ENCODE data around the gene SLC2A13. TPM values are rescaled to one million over a fixed set of nuclear protein-coding genes. Genes with fewer than 3 reads are reported as not detected.

SLC2A13 gene
- 0.66 and 0.96 TPM in 2 replicates for total RNA-seq (2014; rRNA removed; shearing (Covaris generic); ENCODE audit: low replicate concordance)

DNA sequence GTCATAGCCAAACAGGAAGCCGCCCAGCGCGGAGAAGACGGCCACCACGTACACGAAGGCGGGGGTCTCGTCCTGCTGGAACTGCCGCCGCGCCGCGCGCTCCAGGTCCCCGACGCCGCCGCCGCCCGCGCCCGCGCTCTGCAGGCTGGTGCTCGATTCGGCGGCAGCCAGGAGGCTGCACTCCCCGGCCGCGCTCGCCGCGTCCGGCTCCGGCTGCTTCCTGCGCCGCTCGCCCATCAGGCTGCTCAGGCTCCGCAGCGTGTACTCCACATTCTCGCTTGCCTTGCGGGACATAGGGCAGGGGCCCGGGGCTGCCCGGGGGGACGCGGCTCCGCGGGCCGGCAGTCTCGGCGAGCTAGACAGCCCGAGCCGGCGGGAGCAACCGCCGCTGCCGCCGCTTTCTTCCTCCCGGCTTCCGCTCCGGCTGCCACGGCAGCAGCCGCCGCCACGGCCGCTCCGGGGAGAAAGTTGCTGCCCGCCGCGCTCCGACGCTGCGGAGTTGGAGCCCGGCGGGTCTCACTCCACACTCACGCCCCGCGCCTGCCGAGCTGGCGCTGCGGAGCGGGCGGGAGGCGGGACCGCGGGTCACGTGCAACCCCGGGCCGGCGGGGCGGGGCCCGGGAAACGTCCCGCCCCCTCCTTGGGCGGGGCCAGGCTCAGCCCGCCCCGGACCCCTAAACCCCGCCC is at the start of gene SLC2A13:
TSS of gene SLC2A13 (minus strand) at position 567 of the 687 bp plus-strand sequence. CDS start at position 294, 273 bp downstream.
- Histone ChIP-seq H3K4me3 (peak within 1 kb of the TSS; percentile 50), H3K27me3 (no peaks in the 10 kb centered on the region), H3K36me3 (no peaks in the 10 kb centered on the region), H3K9me3 (no peaks in the 10 kb centered on the region)
- DNase-seq = peak; percentile 61

DNA sequence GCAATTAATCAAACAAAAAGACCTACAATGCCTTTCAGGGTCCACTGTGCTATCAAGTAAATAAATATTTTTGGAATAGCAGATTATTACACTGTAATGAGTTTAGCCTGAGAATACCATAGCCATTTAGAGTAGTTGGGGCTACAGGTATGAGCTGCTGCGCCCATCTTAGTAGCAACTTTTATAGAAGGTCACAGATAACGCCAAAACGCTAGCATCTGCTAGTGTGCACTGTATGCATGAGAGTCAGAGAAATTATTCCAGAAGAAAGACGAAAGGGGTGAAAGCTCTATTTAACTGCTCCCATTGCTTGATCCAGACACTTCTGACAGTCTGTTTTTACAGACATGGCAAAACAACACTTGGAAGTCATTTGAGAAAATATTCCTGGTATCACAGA is 48.5 kb upstream of the SLC2A13 start:
- H3K36me3 ChIP-seq = no peaks in the 10 kb centered on the region
- no peak overlapping the region for H3K4me3 ChIP-seq
- no peaks in the 10 kb centered on the region for H3K9me3 ChIP-seq
- DNase-seq = no peak
- H3K27me3 ChIP-seq = peaks cover 9% of the 10 kb centered on the region

DNA sequence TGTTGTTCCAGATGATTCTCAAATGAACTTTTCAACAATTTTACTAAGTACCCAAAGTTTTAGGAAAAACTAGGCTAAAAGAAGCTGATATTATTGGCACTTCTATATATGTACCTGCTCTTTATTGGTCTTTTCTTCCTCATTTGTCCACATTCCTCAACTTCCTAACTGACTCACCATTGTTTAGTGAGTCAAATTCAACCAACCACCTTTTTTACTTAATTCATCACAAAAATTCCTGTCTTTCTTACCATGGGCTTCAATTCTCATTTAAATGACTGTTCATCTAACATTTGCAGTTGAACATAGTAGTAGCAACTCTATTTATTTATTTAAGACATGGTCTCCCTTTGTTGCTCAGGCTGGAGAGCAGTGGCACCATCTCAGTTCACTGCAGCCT is 47.6 kb upstream of the SLC2A13 start:
- H3K4me3 ChIP-seq = no peak overlapping the region
- H3K27me3 ChIP-seq = peaks cover 6% of the 10 kb centered on the region
- no peaks in the 10 kb centered on the region for H3K36me3 ChIP-seq
- no peaks in the 10 kb centered on the region for H3K9me3 ChIP-seq
- DNase-seq = no peak

DNA sequence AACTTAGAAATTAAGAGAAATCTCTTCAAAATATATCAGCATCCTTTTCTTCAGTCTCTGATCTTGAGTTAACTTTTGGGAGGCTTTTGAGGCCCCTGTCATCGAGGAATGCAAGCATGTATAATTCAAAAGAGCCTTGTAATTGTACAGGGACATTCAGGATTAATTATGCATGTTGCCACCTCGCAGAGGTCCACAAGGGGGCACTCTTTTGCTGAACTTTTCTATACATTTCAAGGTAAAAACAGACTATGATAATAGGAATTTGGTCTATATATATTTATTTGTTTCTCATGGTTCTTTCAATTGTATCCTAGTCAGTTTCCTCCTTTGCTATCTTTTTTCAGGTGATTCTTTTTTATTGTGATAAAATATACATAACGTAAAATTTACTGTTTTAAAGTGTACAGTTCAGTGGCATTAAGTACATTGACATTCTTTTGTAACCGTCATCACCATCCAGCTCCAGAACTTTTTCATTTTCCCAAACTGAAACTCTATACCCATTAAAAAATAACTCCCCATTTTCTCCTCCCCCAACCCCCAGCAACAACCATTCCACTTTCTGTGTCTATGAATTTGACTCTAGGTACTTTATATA is 47.0 kb upstream of the SLC2A13 start:
- H3K9me3 ChIP-seq = no peaks in the 10 kb centered on the region
- H3K27me3 ChIP-seq = peaks cover 6% of the 10 kb centered on the region
- DNase-seq = peak; percentile 17
- H3K36me3 ChIP-seq = no peaks in the 10 kb centered on the region
- H3K4me3 ChIP-seq = no peak overlapping the region

DNA sequence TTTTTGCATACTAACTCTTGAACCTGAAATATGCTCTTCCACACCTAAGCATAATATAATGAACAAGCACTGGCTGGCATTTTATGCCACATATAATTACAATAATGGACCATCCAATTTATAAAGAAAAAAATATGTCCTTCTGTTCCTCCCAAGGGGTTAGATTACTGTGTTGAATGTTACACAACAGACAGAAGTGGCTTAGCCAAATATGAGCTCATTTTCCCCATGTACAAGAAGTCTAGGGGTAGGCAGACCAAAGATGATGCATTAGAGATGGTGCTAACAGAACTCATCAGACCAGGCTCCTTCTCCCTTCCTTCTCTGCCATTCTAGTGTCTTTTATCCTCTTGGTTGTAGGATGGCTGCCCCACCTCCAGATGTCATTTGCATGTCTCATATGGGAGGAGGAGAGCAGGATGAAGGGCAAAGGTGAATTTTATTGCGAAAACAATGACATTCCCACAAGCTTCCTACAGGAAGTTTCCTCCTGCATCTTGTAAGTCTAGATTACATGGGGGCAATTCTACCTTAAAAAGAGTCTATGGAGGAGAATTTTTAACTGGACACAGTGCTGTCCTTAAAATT is 43.9 kb upstream of the SLC2A13 start:
- no peaks in the 10 kb centered on the region for H3K36me3 ChIP-seq
- no peak overlapping the region for H3K4me3 ChIP-seq
- no peaks in the 10 kb centered on the region for H3K9me3 ChIP-seq
- DNase-seq = no peak
- peaks cover 6% of the 10 kb centered on the region for H3K27me3 ChIP-seq

DNA sequence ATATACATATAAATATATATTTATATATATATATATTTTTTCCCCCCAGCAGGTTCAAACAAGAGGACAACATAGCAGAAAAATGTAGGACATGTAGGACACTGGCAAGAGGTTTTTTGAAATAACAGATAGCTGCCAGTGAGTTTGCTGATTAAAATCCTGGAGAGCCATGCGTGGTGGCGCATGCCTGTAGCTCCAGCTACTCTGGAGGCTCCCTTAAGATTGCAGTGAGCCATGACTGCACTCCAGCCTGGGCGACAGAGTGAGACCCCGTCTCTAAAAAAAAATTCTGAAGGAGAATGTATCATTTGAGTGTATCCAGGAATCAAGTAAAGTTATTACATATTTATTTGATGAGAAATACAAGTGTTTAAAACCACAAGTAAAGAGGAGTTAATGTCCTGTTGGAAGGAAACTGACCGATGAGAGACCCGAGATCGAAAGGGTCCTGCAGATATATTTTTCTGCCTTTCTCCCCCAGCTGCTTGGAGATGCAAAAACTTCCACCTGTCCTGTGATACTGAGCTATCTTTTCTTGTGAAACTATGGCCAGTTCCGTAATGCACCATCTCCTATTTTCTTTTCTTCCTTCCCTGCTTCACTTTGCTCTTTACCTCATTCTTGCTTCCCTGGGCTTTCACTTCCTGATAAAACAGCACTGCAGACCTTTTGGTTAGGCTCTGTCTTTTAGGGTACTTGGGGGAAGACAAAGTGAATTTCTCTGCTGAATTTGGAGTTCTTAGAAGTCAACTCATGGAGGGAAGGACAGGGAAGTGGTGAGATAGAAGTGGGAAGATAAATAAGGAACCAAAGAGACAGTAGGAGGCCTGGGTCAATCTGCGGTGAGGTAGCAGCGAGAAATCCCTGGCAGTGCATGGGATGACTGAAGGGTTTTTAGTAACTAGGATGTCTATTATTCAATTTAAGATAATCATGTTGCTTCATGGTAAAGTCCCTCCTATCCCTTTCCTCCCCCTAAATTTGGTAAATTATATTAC is 41.2 kb upstream of the SLC2A13 start:
- peaks cover 6% of the 10 kb centered on the region; the same call in 1 of the 2 replicates for H3K27me3 ChIP-seq
- no peak overlapping the region for H3K4me3 ChIP-seq
- DNase-seq = no peak
- no peaks in the 10 kb centered on the region for H3K36me3 ChIP-seq
- no peaks in the 10 kb centered on the region for H3K9me3 ChIP-seq

DNA sequence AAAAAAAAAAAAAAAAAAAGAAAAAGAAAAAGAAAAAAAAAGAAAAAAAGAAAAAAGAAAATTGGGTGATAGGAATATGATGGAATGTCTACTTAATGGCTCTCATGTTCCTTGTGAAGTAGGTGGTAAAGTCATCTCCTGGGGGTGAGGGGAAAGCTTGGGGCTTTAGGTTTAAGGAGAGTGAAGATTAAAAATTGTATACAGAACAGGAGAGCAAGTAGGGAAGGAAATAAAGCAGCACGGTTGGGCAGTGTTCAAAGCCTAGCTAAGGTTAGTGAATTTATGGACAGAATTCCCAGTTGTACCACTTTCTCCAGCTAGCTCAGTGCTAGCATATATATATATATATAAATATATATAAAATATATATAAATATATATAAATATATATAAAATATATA is 40.0 kb upstream of the SLC2A13 start:
- Histone ChIP-seq H3K36me3 (no peaks in the 10 kb centered on the region), H3K9me3 (no peaks in the 10 kb centered on the region), H3K27me3 (no peaks in the 10 kb centered on the region; the same call in 1 of the 2 replicates), H3K4me3 (no peak overlapping the region)
- DNase-seq = no peak

DNA sequence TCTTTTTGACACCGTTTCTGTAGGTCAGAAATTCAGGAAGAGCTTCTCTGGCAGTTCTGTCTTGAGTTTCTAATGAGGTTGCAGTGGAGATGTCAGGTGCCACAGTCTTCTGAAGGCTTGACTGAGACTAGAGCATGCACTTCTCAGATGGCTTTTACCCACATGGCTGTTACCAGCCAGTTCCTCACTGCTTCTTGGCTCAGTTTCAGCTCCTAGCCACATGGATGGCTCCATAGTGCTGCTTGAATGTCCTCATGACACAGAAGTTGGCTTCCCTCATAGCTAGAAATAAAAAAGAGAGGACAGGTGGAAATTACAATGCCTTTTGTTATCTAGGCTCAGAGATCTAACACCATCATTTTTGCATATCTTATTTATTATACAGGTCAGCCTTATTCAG is 38.1 kb upstream of the SLC2A13 start:
- Histone ChIP-seq H3K27me3 (no peaks in the 10 kb centered on the region; the same call in none of the 2 replicates), H3K36me3 (no peaks in the 10 kb centered on the region), H3K9me3 (no peaks in the 10 kb centered on the region), H3K4me3 (no peak overlapping the region)
- DNase-seq = no peak

DNA sequence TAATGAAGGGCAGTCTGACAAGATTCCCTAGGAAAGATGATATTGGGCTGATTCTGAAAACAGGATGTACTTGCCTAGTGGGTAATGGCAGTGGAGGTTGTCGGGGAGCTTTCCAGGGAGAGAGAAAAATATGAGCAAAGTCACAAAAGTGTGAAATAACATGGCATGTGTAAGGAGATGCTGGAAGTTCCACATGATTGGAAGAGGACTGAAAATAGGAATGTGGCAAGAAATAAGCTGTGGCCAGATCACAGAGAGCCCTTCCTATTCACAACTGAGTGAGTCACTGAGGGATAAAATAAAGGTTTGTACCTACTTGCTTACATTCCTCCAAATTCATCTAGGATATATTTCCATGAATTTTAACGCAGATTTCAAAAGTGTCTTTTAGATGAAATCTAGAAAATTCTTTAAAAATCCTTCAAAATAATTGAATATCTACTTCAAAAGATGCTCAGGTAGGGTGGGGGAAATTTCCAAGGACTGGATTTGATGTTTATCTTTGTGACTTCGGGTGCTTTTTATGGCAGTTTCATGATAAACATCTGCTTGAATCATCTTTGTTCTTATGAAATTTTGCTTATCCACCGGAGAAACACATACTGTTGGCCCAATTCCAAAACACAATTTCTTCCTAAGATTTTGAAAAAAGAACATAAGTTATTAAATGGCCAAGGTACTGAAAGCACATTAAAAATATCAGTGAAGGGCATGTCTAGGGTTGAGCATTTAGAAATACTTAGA is 36.3 kb upstream of the SLC2A13 start:
- DNase-seq = no peak
- Histone ChIP-seq H3K36me3 (no peaks in the 10 kb centered on the region), H3K27me3 (no peaks in the 10 kb centered on the region; the same call in none of the 2 replicates), H3K4me3 (no peak overlapping the region), H3K9me3 (no peaks in the 10 kb centered on the region)

DNA sequence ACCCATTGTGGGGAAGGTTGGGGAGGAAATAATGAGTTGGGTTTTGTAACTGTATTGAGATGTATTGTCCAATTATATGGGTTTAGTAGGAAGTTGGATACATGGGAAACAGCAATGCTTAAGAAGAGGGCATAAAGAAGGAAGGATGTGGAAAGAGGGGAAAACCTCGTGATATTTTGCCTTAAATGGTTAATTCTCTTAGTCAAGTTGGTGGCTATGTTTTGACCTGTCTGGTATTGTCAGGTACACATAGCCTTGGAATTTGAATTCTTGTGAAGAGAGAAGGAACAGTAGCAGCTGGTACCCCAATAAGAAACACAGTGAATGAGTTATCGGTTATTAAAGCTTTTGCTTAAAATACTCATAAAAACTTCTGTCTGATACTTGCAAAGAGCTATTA is 32.6 kb upstream of the SLC2A13 start:
- Histone ChIP-seq H3K27me3 (no peaks in the 10 kb centered on the region; the same call in none of the 2 replicates), H3K9me3 (no peaks in the 10 kb centered on the region), H3K36me3 (no peaks in the 10 kb centered on the region), H3K4me3 (no peak overlapping the region)
- DNase-seq = no peak

DNA sequence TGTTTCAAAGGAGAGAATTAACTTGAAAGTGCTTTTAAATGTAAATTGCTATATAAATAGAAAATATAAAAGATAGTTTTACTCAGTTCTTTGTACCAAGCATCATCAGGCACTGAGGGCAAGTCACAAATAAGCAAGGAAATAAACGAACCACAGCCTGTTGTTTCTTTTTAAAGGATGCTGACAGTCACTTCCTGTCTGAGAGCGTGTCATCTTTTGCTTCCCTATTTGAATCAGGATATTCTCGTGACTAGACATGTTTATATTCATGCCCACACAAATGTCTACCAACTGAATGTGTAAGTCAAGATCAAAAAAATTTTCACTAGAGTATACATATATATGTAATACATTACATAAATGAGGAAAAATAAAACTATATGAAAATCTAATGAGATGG is 31.4 kb upstream of the SLC2A13 start:
- H3K27me3 ChIP-seq = no peaks in the 10 kb centered on the region; the same call in none of the 2 replicates
- H3K9me3 ChIP-seq = no peaks in the 10 kb centered on the region
- no peaks in the 10 kb centered on the region for H3K36me3 ChIP-seq
- DNase-seq = no peak
- H3K4me3 ChIP-seq = no peak overlapping the region

DNA sequence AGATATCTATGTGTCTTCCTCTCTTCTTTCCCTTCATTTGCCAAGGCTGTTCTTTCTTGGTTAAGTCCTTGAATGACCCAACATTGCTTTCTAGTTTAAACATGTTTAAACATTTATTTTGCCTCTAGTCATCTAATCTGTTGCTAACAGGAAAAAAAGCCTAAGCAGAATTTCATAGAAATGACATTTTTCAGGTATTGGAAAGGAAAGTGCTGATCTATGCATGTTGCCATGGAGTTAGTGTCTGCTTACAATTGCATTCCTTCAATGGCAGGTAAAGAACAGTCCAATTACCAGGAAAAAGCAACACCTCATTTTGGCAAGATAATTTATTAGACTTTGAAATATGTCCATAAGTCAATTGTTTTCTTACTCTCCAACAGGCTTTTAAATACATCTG is 21.5 kb upstream of the SLC2A13 start:
- Histone ChIP-seq H3K4me3 (no peak overlapping the region), H3K27me3 (no peaks in the 10 kb centered on the region; the same call in 1 of the 2 replicates), H3K36me3 (no peaks in the 10 kb centered on the region), H3K9me3 (no peaks in the 10 kb centered on the region)
- DNase-seq = no peak

DNA sequence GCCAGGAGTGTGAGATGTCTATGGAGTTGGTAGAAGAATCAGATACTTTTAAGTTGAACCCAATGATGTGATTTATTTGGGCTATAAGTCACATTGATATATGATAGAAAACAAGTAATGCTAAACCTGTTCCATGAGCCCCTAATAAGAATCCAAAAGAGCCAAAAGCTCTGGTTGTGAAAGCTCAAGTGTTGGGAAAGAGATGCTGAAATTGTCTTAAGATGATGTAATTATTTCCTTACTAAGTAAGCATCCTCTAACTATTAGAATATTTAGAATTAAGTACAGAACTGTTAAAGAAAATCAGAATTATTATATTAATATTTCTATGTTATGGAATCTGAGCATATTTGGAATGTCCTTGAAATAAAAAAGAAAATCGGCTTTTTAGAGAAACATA is 17.6 kb upstream of the SLC2A13 start:
- no peaks in the 10 kb centered on the region for H3K9me3 ChIP-seq
- no peaks in the 10 kb centered on the region for H3K36me3 ChIP-seq
- peaks cover 2% of the 10 kb centered on the region; the same call in 1 of the 2 replicates for H3K27me3 ChIP-seq
- H3K4me3 ChIP-seq = no peak overlapping the region
- DNase-seq = no peak

DNA sequence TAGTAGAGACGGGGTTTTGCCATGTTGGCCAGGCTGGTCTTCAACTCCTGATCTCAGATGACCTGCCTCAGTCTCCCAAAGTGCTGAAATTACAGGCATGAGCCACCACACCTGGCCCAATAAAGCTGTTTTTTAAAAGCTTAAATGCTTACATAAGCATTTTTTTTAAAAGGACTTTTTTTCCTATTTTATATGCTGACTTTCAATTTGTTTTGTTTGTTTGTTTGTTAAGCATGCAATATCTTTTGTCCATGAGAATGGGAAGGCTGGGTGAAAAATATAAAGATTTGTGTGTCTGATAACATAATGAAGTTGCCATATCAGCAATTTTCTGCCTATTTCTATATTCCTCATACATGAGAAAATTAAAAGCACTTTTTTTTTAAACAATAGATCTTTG is 17.0 kb upstream of the SLC2A13 start:
- Histone ChIP-seq H3K36me3 (no peaks in the 10 kb centered on the region), H3K4me3 (no peak overlapping the region), H3K9me3 (no peaks in the 10 kb centered on the region), H3K27me3 (peaks cover 2% of the 10 kb centered on the region; the same call in 1 of the 2 replicates)
- DNase-seq = no peak

DNA sequence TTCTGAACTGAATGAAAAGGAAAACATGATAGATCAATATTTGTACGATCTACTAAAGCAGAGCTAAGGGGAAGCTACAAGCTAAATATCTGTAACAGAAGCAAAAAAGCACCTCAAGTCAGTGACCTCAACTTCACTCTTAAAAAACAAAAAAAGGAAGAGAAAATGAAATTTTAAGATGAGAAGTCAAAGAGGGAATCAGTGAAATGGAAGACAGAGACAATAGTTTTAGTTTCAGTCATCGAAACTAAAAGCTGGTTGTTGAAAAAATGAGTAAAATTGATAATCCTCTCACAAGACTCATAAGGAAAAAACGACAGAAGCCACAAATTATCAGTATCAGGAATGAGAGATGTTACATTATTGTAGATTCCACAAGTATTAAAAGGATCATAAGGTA is 11.9 kb upstream of the SLC2A13 start:
- no peak overlapping the region for H3K4me3 ChIP-seq
- DNase-seq = no peak
- no peaks in the 10 kb centered on the region for H3K9me3 ChIP-seq
- no peaks in the 10 kb centered on the region for H3K36me3 ChIP-seq
- peaks cover 5% of the 10 kb centered on the region; the same call in 1 of the 2 replicates for H3K27me3 ChIP-seq

DNA sequence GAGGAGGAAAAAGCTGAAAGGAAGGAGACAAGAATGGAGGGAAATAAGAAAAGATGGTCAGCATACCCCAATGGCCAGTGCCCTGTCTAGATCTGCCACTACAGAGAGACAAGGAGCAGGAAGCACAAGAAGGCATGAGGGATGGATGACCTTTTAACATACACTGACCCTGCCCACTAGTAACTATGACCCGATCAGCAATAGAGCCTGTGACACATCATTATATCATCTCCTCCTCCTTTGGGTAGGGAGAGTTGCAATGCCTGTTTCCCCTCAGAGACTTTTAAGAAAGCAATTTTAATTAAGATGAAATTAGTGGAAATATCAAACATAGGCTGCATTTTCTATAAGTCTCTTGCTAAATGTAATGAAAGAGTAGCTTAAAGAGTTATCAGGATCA is 4.7 kb upstream of the SLC2A13 start:
- Histone ChIP-seq H3K9me3 (no peaks in the 10 kb centered on the region), H3K27me3 (peaks cover 3% of the 10 kb centered on the region; the same call in 1 of the 2 replicates), H3K36me3 (no peaks in the 10 kb centered on the region), H3K4me3 (no peak overlapping the region)
- DNase-seq = no peak
